ENCODE results near the gene ADAM10.
"Not testable (repeated sequence)": the region's sequence is repeated elsewhere in the genome, so short reads cannot be mapped to it uniquely, and the experiment has no call there.

Gene ADAM10

GRCh38 chr15:58749532-58750337, at the start of gene ADAM10:
TSS of gene ADAM10 (minus strand) at chr15:58749707. CDS start at chr15:58749534, 173 bp downstream.
- peak; percentile 95 to 98 (median 97) for DNase-seq (ENCODE audit: low read depth in 3 of 3, low spot score in 1 of 3)

GRCh38 chr15:58797505-58797904, 48.0 kb upstream of the ADAM10 start:
- DNase-seq (ENCODE audit: low read depth in 3 of 3, low spot score in 1 of 3): no peak

GRCh38 chr15:58795825-58796224, 46.3 kb upstream of the ADAM10 start:
- no peak for DNase-seq (ENCODE audit: low read depth in 3 of 3, low spot score in 1 of 3)

- no peak for DNase-seq (ENCODE audit: low read depth in 3 of 3, low spot score in 1 of 3)
These were observed 44.4 kb upstream of the ADAM10 start for GRCh38 chr15:58793862-58794261.

- DNase-seq (ENCODE audit: low read depth in 3 of 3, low spot score in 1 of 3): no peak
These were observed 38.7 kb upstream of the ADAM10 start for GRCh38 chr15:58788056-58788710.

GRCh38 chr15:58785355-58785754, 35.8 kb upstream of the ADAM10 start:
- DNase-seq (ENCODE audit: low read depth in 3 of 3, low spot score in 1 of 3): no peak

- no peak for DNase-seq (ENCODE audit: low read depth in 3 of 3, low spot score in 1 of 3)
These were observed 30.0 kb upstream of the ADAM10 start for GRCh38 chr15:58779554-58779953.

- DNase-seq (ENCODE audit: low read depth in 3 of 3, low spot score in 1 of 3): no peak
These were observed 27.6 kb upstream of the ADAM10 start for GRCh38 chr15:58777107-58777506.

GRCh38 chr15:58775402-58775801, 25.9 kb upstream of the ADAM10 start:
- no peak for DNase-seq (ENCODE audit: low read depth in 3 of 3, low spot score in 1 of 3)

- no peak for DNase-seq (ENCODE audit: low read depth in 3 of 3, low spot score in 1 of 3)
These were observed 23.5 kb upstream of the ADAM10 start for GRCh38 chr15:58773024-58773423.

- no peak for DNase-seq (ENCODE audit: low read depth in 3 of 3, low spot score in 1 of 3)
These were observed 22.2 kb upstream of the ADAM10 start for GRCh38 chr15:58771621-58772250.

GRCh38 chr15:58770857-58771620, 21.5 kb upstream of the ADAM10 start, which contains the start of gene MINDY2:
TSS of gene MINDY2 (plus strand) at chr15:58771302. CDS start at chr15:58771396, 94 bp downstream.
- peak; percentile 73 to 84 (median 83) for DNase-seq (ENCODE audit: low read depth in 3 of 3, low spot score in 1 of 3)

GRCh38 chr15:58770519-58770856, 21.0 kb upstream of the ADAM10 start:
- no peak for DNase-seq (ENCODE audit: low read depth in 3 of 3, low spot score in 1 of 3)

GRCh38 chr15:58768601-58769004, 19.1 kb upstream of the ADAM10 start:
- not testable (repeated sequence) for DNase-seq (ENCODE audit: low read depth in 3 of 3, low spot score in 1 of 3)

GRCh38 chr15:58766290-58766689, 16.8 kb upstream of the ADAM10 start:
- no peak for DNase-seq (ENCODE audit: low read depth in 3 of 3, low spot score in 1 of 3)

- DNase-seq (ENCODE audit: low read depth in 3 of 3, low spot score in 1 of 3): no peak
These were observed 15.0 kb upstream of the ADAM10 start for GRCh38 chr15:58764468-58764867.

GRCh38 chr15:58762731-58763130, 13.2 kb upstream of the ADAM10 start:
- DNase-seq (ENCODE audit: low read depth in 3 of 3, low spot score in 1 of 3): no peak

- DNase-seq (ENCODE audit: low read depth in 3 of 3, low spot score in 1 of 3): no peak
These were observed 12.8 kb upstream of the ADAM10 start for GRCh38 chr15:58762285-58762684.

GRCh38 chr15:58761010-58761388, 11.5 kb upstream of the ADAM10 start:
- no peak for DNase-seq (ENCODE audit: low read depth in 3 of 3, low spot score in 1 of 3)

- DNase-seq (ENCODE audit: low read depth in 3 of 3, low spot score in 1 of 3): no peak
These were observed 11.0 kb upstream of the ADAM10 start for GRCh38 chr15:58760385-58761009.

GRCh38 chr15:58758141-58758540, 8.6 kb upstream of the ADAM10 start:
- DNase-seq (ENCODE audit: low read depth in 3 of 3, low spot score in 1 of 3): no peak

Data from stimulated activated CD4-positive, alpha-beta T cell treated with anti-CD3 and anti-CD28 coated beads, TNF-alpha, amount 100 ng/mL, for 1 hour (primary cell).